ENCODE results near the gene ZNF581. TPM values are rescaled to one million over a fixed set of nuclear protein-coding genes. Genes with fewer than 3 reads are reported as not detected.

The ZNF581 gene
- total RNA-seq, 1 experiment from 2014 or later = 65.1 TPM

DNA sequence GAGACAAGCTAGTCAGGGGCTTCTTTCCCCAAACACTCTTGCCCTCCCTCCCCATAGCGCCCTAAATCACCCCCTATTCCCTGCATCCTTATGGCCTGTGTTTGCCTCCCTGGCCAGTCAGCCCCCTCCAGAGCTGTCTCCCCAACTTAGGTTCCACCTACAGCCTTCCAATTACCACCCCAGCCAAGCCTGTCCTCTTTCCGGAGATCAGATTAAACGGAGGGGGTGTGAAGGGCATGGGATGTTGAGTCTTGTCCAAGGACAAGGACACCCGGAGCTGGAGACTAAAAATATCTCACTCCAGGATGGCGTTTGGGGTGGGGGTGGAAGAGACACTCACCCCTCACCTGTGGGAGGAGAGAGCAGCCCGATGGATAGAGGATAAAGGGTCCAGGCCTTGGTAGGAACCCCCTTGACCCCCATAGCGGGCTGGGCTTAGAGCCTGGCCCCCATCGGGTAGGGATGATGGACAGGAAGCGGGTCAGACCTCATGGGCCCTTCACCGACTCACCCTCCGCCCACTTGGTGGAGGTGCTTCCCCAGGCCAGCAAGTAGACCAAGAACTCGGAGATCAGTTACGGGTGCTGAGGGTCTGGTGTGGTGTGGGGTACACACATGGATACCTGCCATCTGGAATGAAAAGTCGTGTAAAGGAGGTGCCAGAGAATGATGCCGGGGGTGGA is 32.0 kb upstream of the ZNF581 start:
- H3K9me3 Mint-ChIP-seq = no peaks in the 10 kb centered on the region
- Histone ChIP-seq H3K27ac (ENCODE audit: insufficient read length, low read depth, low read length) (no peak overlapping the region), H3K9ac (ENCODE audit: extremely low read depth, insufficient read length, low read length) (no peak overlapping the region), H2AK5ac (ENCODE audit: insufficient read length, low read length) (no peak overlapping the region), H2AFZ (ENCODE audit: low read length) (no peak overlapping the region), H3K18ac (ENCODE audit: insufficient read length, low read depth, low read length) (no peak overlapping the region), H3K4me1 (ENCODE audit: insufficient read depth, low read length) (0 out of 2 replicates have a peak, but pooled peaks cover 3% of the 10 kb centered on the region), H2BK12ac (ENCODE audit: insufficient read length, low read depth, low read length) (no peak overlapping the region), H3K79me2 (ENCODE audit: insufficient read depth, low read length) (peaks cover 1% of the 10 kb centered on the region; the same call in 1 of the 2 replicates), H2BK20ac (ENCODE audit: low read depth, low read length, poor library complexity, severe bottlenecking) (no peak overlapping the region), H3K14ac (ENCODE audit: insufficient read depth, low read length) (no peak overlapping the region), H2BK15ac (ENCODE audit: low read depth, low read length) (no peak overlapping the region), H3K4me2 (ENCODE audit: insufficient read depth, insufficient read length, low read length) (no peak overlapping the region), H3T11ph (ENCODE audit: low read length) (no peak overlapping the region), H3K79me1 (ENCODE audit: insufficient read depth, low read depth, low read length, poor library complexity, severe bottlenecking) (peaks cover 4% of the 10 kb centered on the region), H3K56ac (ENCODE audit: insufficient read length, low read depth, low read length) (no peak overlapping the region), H3K23ac (ENCODE audit: insufficient read length, low read depth, low read length) (no peak overlapping the region), H3K9me3 (ENCODE audit: control insufficient read depth, low read depth, low read length) (no peaks in the 10 kb centered on the region), H3K4ac (ENCODE audit: low read depth, low read length) (no peak overlapping the region), H2BK5ac (ENCODE audit: insufficient read length, low read length) (no peak overlapping the region), H4K20me1 (ENCODE audit: control insufficient read depth, insufficient read depth, insufficient read length) (no peaks in the 10 kb centered on the region), H2BK120ac (ENCODE audit: low read depth, low read length, poor library complexity, severe bottlenecking) (no peak overlapping the region), H4K5ac (ENCODE audit: insufficient read length, low read depth, low read length) (no peak overlapping the region), H3K23me2 (ENCODE audit: insufficient read length, low read depth, low read length, poor library complexity, severe bottlenecking) (no peaks in the 10 kb centered on the region), H4K91ac (ENCODE audit: insufficient read length, low read depth, low read length) (no peak overlapping the region), H4K8ac (replicated peaks; ENCODE audit: insufficient read length, low read depth, low read length) (no peak overlapping the region), H3K27me3 (ENCODE audit: insufficient read depth, low read length) (no peaks in the 10 kb centered on the region)
- H3K27me3 Mint-ChIP-seq (ENCODE audit: low read depth) = no peaks in the 10 kb centered on the region
- no peak overlapping the region for H3K4me3 Mint-ChIP-seq
- no peak overlapping the region; a peak in 1 of 7 replicates for H3K27ac Mint-ChIP-seq
- WGBS (ENCODE audit: extremely low coverage, insufficient read length, low lambda C conversion rate) = no CpG with 5 or more reads among the region's 15 CpGs
- TF ChIP-seq, protein P1, sequence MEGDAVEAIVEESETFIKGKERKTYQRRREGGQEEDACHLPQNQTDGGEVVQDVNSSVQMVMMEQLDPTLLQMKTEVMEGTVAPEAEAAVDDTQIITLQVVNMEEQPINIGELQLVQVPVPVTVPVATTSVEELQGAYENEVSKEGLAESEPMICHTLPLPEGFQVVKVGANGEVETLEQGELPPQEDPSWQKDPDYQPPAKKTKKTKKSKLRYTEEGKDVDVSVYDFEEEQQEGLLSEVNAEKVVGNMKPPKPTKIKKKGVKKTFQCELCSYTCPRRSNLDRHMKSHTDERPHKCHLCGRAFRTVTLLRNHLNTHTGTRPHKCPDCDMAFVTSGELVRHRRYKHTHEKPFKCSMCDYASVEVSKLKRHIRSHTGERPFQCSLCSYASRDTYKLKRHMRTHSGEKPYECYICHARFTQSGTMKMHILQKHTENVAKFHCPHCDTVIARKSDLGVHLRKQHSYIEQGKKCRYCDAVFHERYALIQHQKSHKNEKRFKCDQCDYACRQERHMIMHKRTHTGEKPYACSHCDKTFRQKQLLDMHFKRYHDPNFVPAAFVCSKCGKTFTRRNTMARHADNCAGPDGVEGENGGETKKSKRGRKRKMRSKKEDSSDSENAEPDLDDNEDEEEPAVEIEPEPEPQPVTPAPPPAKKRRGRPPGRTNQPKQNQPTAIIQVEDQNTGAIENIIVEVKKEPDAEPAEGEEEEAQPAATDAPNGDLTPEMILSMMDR (conservative IDR thresholded peaks at IDR 0.05) = no peak
- DNase-seq = no peak
- peaks cover 7 to 8% of the 10 kb centered on the region in 2 experiments for H3K4me1 Mint-ChIP-seq
- H3K36me3 Mint-ChIP-seq (ENCODE audit: insufficient read depth in 1 of 3, low read depth in 3 of 3) = peaks cover 16 to 41% (median 36%) of the 10 kb centered on the region in 3 experiments

Data from H9 (cell line).